GM18907 (cell line): Measurements from ENCODE around the gene SPC24.
"Not testable (repeated sequence)": the region's sequence is repeated elsewhere in the genome, so short reads cannot be mapped to it uniquely, and the experiment has no call there.

Experiments
- ATAC-seq: cut with Tn5 transposase; IDR thresholded peaks from one replicate; pipeline ENCODE4 v1.9.1; 2021; ENCODE audit warnings: mild to moderate bottlenecking, moderate library complexity; ENCODE audit not compliant: unreplicated experiment

SPC24 gene

GRCh38 chr19:11131471-11131870 lies 24.1 kb downstream of the SPC24 start:
- ATAC-seq: no peak

DNA sequence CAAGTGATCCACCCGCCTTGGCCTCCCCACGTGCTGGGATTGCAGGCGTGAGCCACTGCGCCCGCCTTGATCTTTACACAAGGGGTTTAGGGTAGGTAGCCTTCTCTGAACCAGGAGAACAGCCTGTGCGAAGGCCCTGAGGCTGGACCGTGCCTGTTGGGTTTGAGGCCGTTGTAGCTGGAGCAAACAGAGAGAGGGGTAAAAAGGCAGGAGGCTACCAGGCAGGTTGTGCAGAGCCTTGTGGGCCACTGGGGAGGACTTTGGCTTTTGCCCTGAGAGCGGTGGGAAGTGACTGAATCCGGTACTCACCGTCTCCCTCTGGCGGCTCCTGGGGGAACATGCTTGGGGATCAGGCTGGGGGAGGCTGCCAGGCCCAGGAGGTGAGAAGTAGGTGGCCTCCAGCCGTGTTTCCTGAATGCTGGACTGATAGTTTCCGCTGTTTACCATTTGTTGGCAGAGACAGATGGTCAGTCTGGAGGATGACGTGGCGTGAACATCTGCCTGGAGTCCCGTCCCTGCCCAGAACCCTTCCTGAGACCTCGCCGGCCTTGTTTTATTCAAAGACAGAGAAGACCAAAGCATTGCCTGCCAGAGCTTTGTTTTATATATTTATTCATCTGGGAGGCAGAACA lies 24.6 kb downstream of the SPC24 start:
- no peak for ATAC-seq

GRCh38 chr19:11127905-11128304 lies 27.7 kb downstream of the SPC24 start:
- no peak for ATAC-seq

DNA sequence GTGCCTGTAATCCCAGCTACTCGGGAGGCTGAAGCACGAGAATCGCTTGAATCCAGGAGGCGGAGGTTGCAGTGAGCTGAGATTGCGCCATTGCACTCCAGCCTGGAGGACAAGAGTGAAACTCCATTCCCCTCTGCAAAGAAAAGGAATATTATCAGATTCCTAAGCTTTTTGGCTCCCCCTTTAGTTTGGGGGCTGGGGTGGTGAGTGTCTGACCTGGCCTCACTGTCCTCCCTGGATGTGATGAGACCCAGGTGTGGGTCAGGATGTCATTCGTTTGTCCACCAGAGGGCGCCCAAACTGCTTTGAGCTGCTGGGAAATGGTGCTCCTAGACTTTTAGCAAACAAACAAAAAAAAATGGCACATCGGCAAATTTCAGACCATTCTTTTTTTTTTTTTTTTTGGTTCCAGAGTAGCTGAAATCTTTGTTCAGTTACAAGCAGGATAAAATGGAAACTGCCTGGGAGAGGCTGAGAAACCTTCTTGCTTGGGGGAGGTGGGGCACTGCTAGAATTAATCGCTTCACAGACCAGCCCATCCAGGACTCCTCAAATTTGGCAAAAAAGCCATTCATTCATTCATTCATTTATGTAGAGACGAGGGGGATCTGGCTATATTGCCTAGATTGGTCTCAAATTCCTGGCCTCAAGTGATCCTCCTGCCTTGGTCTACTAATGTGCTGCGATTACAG lies 29.4 kb downstream of the SPC24 start:
- no peak for ATAC-seq

- not testable (repeated sequence) for ATAC-seq
These were observed 31.4 kb downstream of the SPC24 start for GRCh38 chr19:11124157-11124556.

DNA sequence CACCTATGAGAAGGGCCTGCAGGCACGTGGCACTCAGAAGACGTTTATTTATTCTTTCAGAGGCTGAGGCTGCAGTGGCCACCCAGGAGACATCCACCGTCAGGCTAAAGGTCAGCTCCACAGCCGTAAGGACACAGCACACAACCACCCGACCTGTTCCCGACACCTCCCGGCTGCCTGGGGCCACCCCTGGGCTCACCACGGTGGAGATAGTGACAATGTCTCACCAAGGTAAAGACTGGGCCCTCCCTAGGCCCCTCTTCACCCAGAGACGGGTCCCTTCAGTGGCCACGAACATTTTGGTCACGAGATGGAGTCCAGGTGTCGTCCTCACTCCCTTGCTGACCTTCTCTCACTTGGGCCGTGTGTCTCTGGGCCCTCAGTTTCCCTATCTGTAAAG lies 32.5 kb downstream of the SPC24 start:
- no peak for ATAC-seq

GRCh38 chr19:11121963-11122362 lies 33.6 kb downstream of the SPC24 start:
- ATAC-seq: not testable (repeated sequence)

DNA sequence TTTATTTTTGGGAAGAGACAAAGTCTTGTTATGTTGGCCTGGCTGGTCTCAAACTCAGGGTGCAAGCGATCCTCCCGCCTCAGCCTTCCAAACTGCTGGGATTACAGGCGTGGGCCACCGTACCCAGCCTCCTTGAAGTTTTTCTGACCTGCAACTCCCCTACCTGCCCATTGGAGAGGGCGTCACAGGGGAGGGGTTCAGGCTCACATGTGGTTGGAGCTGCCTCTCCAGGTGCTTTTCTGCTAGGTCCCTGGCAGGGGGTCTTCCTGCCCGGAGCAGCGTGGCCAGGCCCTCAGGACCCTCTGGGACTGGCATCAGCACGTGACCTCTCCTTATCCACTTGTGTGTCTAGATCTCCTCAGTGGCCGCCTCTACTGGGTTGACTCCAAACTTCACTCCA lies 39.1 kb downstream of the SPC24 start:
- ATAC-seq: no peak

DNA sequence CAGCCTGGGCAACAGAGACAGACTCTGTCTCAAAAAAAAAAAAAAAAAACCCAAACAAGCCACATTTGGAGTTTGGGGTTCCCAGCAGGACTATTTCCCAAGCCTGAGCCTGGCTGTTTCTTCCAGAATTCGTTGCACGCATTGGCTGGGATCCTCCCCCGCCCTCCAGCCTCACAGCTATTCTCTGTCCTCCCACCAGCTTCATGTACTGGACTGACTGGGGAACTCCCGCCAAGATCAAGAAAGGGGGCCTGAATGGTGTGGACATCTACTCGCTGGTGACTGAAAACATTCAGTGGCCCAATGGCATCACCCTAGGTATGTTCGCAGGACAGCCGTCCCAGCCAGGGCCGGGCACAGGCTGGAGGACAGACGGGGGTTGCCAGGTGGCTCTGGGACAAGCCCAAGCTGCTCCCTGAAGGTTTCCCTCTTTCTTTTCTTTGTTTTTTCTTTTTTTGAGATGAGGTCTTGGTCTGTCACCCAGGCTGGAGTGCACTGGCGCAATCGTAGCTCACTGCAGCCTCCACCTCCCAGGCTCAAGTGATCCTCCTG lies 39.6 kb downstream of the SPC24 start:
- ATAC-seq: no peak

DNA sequence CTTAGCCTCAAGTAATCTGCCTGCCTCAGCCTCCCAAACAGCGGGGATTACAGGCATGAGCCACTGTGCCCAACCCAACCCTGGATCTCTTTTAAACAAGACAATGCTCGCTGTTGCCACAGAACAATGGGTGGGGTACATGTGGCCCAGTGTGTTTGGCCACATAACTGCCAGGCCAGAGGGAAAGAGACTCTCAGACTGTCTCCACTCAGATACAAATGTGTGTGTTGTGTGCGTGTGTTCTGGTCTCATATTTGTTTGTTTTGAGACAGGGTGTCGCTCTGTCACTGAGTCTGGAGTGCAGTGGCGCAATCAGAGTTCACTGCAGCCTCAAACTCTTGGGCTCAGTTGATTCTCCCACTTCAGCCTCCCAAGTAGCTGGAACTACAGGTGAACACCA lies 40.5 kb downstream of the SPC24 start:
- ATAC-seq: no peak

DNA sequence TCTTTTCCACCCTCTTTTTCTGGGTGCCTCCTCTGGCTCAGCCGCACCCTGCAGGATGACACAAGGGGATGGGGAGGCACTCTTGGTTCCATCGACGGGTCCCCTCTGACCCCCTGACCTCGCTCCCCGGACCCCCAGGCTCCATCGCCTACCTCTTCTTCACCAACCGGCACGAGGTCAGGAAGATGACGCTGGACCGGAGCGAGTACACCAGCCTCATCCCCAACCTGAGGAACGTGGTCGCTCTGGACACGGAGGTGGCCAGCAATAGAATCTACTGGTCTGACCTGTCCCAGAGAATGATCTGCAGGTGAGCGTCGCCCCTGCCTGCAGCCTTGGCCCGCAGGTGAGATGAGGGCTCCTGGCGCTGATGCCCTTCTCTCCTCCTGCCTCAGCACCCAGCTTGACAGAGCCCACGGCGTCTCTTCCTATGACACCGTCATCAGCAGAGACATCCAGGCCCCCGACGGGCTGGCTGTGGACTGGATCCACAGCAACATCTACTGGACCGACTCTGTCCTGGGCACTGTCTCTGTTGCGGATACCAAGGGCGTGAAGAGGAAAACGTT lies 42.4 kb downstream of the SPC24 start:
- ATAC-seq: no peak

DNA sequence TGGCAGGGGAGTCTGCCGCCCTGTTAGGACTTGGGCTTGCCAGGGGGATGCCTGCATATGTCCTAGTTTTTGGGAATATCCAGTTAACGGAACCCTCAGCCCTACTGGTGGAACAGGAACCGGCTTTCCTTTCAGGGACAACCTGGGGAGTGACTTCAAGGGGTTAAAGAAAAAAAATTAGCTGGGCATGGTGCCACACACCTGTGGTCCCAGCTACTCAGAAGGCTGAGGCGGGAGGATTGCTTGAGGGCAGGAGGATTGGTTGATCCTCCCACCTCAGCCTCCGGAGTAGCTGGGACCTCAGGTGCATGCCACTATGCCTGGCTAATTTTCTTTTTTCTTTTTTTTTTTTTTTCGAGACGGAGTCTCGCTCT lies 43.8 kb downstream of the SPC24 start:
- ATAC-seq: no peak

- no peak for ATAC-seq
These were observed 44.3 kb downstream of the SPC24 start for GRCh38 chr19:11111117-11111770.

DNA sequence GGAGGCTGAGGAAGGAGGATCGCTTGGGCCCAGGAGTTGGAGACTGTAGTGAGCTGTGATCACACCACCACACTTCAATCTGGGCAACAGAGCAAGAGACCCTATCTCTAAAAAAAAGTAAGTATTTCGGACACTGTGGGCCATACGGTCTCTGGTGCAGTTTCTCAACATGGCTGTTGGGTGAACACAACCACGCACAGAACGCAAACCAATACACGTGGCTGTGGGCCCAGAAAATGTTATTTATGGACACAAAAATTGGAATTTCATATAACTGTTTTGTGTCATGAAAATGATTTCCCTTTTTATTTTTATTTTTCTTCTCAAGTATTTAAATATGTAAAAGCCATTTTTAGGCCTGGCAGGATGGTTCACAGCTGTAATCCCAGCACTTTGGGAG lies 46.8 kb downstream of the SPC24 start:
- ATAC-seq: no peak

DNA sequence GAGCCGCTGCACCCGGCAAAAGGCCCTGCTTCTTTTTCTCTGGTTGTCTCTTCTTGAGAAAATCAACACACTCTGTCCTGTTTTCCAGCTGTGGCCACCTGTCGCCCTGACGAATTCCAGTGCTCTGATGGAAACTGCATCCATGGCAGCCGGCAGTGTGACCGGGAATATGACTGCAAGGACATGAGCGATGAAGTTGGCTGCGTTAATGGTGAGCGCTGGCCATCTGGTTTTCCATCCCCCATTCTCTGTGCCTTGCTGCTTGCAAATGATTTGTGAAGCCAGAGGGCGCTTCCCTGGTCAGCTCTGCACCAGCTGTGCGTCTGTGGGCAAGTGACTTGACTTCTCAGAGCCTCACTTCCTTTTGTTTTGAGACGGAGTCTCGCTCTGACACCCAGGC lies 49.1 kb downstream of the SPC24 start:
- no peak for ATAC-seq

DNA sequence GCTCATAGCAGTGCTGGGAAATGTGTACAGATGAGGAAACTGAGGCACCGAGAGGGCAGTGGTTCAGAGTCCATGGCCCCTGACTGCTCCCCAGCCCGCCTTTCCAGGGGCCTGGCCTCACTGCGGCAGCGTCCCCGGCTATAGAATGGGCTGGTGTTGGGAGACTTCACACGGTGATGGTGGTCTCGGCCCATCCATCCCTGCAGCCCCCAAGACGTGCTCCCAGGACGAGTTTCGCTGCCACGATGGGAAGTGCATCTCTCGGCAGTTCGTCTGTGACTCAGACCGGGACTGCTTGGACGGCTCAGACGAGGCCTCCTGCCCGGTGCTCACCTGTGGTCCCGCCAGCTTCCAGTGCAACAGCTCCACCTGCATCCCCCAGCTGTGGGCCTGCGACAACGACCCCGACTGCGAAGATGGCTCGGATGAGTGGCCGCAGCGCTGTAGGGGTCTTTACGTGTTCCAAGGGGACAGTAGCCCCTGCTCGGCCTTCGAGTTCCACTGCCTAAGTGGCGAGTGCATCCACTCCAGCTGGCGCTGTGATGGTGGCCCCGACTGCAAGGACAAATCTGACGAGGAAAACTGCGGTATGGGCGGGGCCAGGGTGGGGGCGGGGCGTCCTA lies 50.5 kb downstream of the SPC24 start:
- ATAC-seq: no peak

- not testable (repeated sequence) for ATAC-seq
These were observed 51.9 kb downstream of the SPC24 start for GRCh38 chr19:11103667-11104066.

DNA sequence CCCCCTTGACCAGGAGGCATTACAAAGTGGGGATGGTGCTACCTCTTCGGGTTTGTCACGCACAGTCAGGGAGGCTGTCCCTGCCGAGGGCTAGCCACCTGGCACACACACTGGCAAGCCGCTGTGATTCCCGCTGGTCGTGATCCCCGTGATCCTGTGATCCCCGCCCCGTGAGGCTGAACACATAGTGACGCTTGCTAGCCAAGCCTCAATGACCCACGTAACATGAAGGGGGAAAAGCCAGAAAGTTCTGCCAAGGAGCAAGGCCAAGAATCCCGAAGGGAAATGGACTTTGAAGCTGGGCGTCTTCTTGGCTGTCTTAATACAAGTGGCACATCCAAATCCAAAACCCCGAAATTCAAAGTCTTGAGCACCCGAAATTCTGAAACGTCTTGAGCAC lies 52.6 kb downstream of the SPC24 start:
- ATAC-seq: no peak

DNA sequence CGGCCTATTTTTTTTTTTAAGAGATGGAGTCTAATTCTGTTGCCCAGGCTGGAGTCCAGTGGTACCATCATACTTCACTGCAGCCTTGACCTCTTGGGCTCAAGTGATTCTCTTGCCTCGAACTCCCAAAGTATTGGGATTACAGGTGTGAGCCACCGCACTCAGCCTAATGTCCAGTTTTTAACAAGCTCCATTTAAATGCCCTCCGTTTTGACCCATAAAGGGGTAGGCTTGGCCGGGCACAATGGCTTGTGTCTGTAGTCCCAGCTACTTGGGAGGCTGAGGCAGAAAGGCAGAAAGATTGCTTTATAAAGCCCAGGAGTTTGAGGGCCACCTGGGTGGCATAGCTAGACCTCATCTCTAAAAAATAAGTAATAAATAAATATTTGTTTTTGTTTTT lies 54.5 kb downstream of the SPC24 start:
- ATAC-seq: no peak

DNA sequence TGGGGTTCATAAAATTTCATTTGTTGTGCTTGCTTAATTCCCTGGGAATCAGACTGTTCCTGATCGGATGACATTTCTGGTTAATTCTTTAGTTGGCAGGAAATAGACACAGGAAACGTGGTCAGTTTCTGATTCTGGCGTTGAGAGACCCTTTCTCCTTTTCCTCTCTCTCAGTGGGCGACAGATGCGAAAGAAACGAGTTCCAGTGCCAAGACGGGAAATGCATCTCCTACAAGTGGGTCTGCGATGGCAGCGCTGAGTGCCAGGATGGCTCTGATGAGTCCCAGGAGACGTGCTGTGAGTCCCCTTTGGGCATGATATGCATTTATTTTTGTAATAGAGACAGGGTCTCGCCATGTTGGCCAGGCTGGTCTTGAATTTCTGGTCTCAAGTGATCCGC lies 55.5 kb downstream of the SPC24 start:
- ATAC-seq: no peak

- no peak for ATAC-seq
These were observed 56.7 kb downstream of the SPC24 start for GRCh38 chr19:11098861-11099260.
